Nucleus accumbens (tissue), 56 donors: ENCODE measurements around the gene RAPGEF6.

Experiments
- DNase-seq, 56 donors: peaks; one replicate each; lab custom pipeline; 2025; lab: John Stamatoyannopoulos, UW

Gene RAPGEF6

GRCh38 chr5:131377346-131377745 is 257.7 kb downstream of the RAPGEF6 start:
- no peak for DNase-seq

DNA sequence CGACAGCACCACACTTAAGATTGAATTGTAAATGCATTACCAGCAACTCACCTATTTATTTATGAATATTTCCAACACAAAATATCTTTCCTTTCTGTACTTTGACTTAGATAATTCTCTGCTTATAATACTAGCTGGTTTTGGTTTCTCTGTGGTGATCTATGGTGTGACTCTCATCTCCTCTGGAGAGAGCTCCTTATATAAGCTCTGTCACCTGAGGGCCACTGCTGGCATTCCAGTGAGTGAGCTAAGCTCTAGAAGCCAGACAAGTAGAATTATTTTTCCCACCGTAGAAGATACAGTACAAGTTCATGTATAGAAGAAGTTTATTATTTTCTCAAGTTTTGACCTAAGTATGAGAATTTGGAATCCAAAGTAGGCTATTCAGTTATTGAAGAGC is 259.7 kb downstream of the RAPGEF6 start:
- DNase-seq: no peak
